ENCODE measurements around the gene GRM8. TPM values are rescaled to one million over a fixed set of nuclear protein-coding genes. Genes with fewer than 3 reads are reported as not detected.

GRM8 gene
- polyA plus RNA-seq, 1 donor (not counting 4 experiments of a cell fraction or from before 2014, with no cell fraction given), result not detected

- Histone ChIP-seq H3K9me1 (ENCODE audit: control insufficient read depth, extremely low read depth, insufficient read depth, low read length) (no peaks in the 10 kb centered on the region), H3K4me1 (ENCODE audit: control insufficient read depth, extremely low read depth, insufficient read depth, low read length) (no peaks in the 10 kb centered on the region), H3K79me2 (ENCODE audit: control insufficient read depth, insufficient read depth, low read length) (no peaks in the 10 kb centered on the region), H3K9me3 (ENCODE audit: control insufficient read depth, low read depth, low read length) (peaks cover 2% of the 10 kb centered on the region), H2AFZ (ENCODE audit: control insufficient read depth, low read length) (no peak overlapping the region), H3K9ac (ENCODE audit: control insufficient read depth, extremely low read depth, insufficient read depth, low read length) (no peak overlapping the region), H3K4me3 (ENCODE audit: control insufficient read depth in 2 of 3, extremely low read depth in 1 of 3, insufficient read depth in 2 of 3, low read depth in 1 of 3, low read length in 3 of 3) (no peak overlapping the region), H4K20me1 (ENCODE audit: control insufficient read depth, extremely low read depth, insufficient read depth, low read length) (no peaks in the 10 kb centered on the region), H3K27me3 (ENCODE audit: control insufficient read depth, extremely low read depth, insufficient read depth, low read length) (no peaks in the 10 kb centered on the region), H3K27ac (ENCODE audit: control insufficient read depth, insufficient read depth, low read length) (no peak overlapping the region), H3K36me3 (ENCODE audit: control insufficient read depth in 2 of 2, extremely low read depth in 1 of 2, insufficient read depth in 2 of 2, low read length in 2 of 2) (no peaks in the 10 kb centered on the region), H3K4me2 (ENCODE audit: control insufficient read depth, extremely low read depth, insufficient read depth, low read depth, low read length) (no peak overlapping the region)
- DNase-seq (ENCODE audit: low read depth, low spot score) (no peak), FAIRE-seq (no peak)
- dilution Hi-C loops (cut with MboI; ENCODE audit: extremely low pct_ligation_motif_present, low sequenced_read_pairs), result no loop called here
- TF ChIP-seq EZH2 (IDR thresholded peaks at IDR 0.05; ENCODE audit: low read length), result no peak
- TF ChIP-seq, protein P1, sequence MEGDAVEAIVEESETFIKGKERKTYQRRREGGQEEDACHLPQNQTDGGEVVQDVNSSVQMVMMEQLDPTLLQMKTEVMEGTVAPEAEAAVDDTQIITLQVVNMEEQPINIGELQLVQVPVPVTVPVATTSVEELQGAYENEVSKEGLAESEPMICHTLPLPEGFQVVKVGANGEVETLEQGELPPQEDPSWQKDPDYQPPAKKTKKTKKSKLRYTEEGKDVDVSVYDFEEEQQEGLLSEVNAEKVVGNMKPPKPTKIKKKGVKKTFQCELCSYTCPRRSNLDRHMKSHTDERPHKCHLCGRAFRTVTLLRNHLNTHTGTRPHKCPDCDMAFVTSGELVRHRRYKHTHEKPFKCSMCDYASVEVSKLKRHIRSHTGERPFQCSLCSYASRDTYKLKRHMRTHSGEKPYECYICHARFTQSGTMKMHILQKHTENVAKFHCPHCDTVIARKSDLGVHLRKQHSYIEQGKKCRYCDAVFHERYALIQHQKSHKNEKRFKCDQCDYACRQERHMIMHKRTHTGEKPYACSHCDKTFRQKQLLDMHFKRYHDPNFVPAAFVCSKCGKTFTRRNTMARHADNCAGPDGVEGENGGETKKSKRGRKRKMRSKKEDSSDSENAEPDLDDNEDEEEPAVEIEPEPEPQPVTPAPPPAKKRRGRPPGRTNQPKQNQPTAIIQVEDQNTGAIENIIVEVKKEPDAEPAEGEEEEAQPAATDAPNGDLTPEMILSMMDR (optimal IDR thresholded peaks at IDR 0.05 in 1 of 3, IDR thresholded peaks at IDR 0.05 in 1 of 3, conservative IDR thresholded peaks at IDR 0.05 in 1 of 3; ENCODE audit: extremely low read depth in 1 of 3, insufficient read depth in 2 of 3, low read length in 3 of 3), result no peak
Measured at GRCh38 chr7:127091620-127092019, 161.1 kb downstream of the GRM8 start.

DNA sequence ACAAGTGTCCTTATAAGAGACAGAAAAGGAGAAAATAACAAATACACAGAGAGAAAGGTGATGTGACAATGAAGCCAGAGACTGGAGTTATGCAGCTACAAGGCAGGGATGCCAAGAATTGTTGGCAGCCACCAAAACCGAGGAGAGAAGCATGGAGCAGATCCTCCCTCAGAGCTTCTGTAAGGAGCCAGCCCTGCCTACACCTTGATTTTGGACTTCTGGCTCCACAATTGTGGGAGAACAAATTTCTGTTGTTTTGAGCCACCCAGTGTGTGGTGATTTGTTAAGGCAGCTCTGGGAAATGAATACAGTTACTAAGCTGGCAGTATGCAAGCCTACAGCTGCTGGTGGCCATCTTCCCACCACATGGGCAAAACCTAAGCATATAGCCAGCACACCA lies 163.6 kb downstream of the GRM8 start:
- FAIRE-seq, result no peak
- no peak for TF ChIP-seq EZH2 (IDR thresholded peaks at IDR 0.05; ENCODE audit: low read length)

GRCh38 chr7:127081539-127081938 lies 171.2 kb downstream of the GRM8 start:
- H3K27ac ChIP-seq (ENCODE audit: control insufficient read depth, insufficient read depth, low read length), result no peak overlapping the region
- no peak for FAIRE-seq
- H3K9me3 ChIP-seq (ENCODE audit: control insufficient read depth, low read depth, low read length), result no peaks in the 10 kb centered on the region
- H3K36me3 ChIP-seq (ENCODE audit: control insufficient read depth in 2 of 2, extremely low read depth in 1 of 2, insufficient read depth in 2 of 2, low read length in 2 of 2), result no peaks in the 10 kb centered on the region
- H2AFZ ChIP-seq (ENCODE audit: control insufficient read depth, low read length), result no peak overlapping the region
- H3K79me2 ChIP-seq (ENCODE audit: control insufficient read depth, insufficient read depth, low read length), result no peaks in the 10 kb centered on the region
- dilution Hi-C loops (cut with MboI; ENCODE audit: extremely low pct_ligation_motif_present, low sequenced_read_pairs), result no loop called here
- H3K27me3 ChIP-seq (ENCODE audit: control insufficient read depth, extremely low read depth, insufficient read depth, low read length), result no peaks in the 10 kb centered on the region
- no peak overlapping the region for H3K4me2 ChIP-seq (ENCODE audit: control insufficient read depth, extremely low read depth, insufficient read depth, low read depth, low read length)
- H3K9me1 ChIP-seq (ENCODE audit: control insufficient read depth, extremely low read depth, insufficient read depth, low read length), result no peaks in the 10 kb centered on the region
- H3K9ac ChIP-seq (ENCODE audit: control insufficient read depth, extremely low read depth, insufficient read depth, low read length), result no peak overlapping the region
- H4K20me1 ChIP-seq (ENCODE audit: control insufficient read depth, extremely low read depth, insufficient read depth, low read length), result no peaks in the 10 kb centered on the region
- no peaks in the 10 kb centered on the region for H3K4me1 ChIP-seq (ENCODE audit: control insufficient read depth, extremely low read depth, insufficient read depth, low read length)
- no peak for TF ChIP-seq EZH2 (IDR thresholded peaks at IDR 0.05; ENCODE audit: low read length)
- TF ChIP-seq, protein P1 (optimal IDR thresholded peaks at IDR 0.05 in 1 of 3, IDR thresholded peaks at IDR 0.05 in 1 of 3, conservative IDR thresholded peaks at IDR 0.05 in 1 of 3; ENCODE audit: extremely low read depth in 1 of 3, insufficient read depth in 2 of 3, low read length in 3 of 3), result no peak
- no peak for DNase-seq (ENCODE audit: low read depth, low spot score)
- H3K4me3 ChIP-seq (ENCODE audit: control insufficient read depth in 2 of 3, extremely low read depth in 1 of 3, insufficient read depth in 2 of 3, low read depth in 1 of 3, low read length in 3 of 3), result no peak overlapping the region

More for the DNA sequence above, 163.6 kb downstream of the GRM8 start:
- H4K20me1 ChIP-seq (ENCODE audit: control insufficient read depth, extremely low read depth, insufficient read depth, low read length), result no peaks in the 10 kb centered on the region
- no peaks in the 10 kb centered on the region for H3K27me3 ChIP-seq (ENCODE audit: control insufficient read depth, extremely low read depth, insufficient read depth, low read length)
- no peaks in the 10 kb centered on the region for H3K36me3 ChIP-seq (ENCODE audit: control insufficient read depth in 2 of 2, extremely low read depth in 1 of 2, insufficient read depth in 2 of 2, low read length in 2 of 2)
- H3K79me2 ChIP-seq (ENCODE audit: control insufficient read depth, insufficient read depth, low read length), result no peaks in the 10 kb centered on the region
- dilution Hi-C loops (cut with MboI; ENCODE audit: extremely low pct_ligation_motif_present, low sequenced_read_pairs), result no loop called here
- no peak for DNase-seq (ENCODE audit: low read depth, low spot score)
- H3K9ac ChIP-seq (ENCODE audit: control insufficient read depth, extremely low read depth, insufficient read depth, low read length), result no peak overlapping the region
- H3K4me3 ChIP-seq (ENCODE audit: control insufficient read depth in 2 of 3, extremely low read depth in 1 of 3, insufficient read depth in 2 of 3, low read depth in 1 of 3, low read length in 3 of 3), result no peak overlapping the region
- no peak overlapping the region for H3K27ac ChIP-seq (ENCODE audit: control insufficient read depth, insufficient read depth, low read length)
- H3K4me1 ChIP-seq (ENCODE audit: control insufficient read depth, extremely low read depth, insufficient read depth, low read length), result no peaks in the 10 kb centered on the region
- peaks cover 2% of the 10 kb centered on the region for H3K9me3 ChIP-seq (ENCODE audit: control insufficient read depth, low read depth, low read length)
- no peak overlapping the region for H3K4me2 ChIP-seq (ENCODE audit: control insufficient read depth, extremely low read depth, insufficient read depth, low read depth, low read length)
- H2AFZ ChIP-seq (ENCODE audit: control insufficient read depth, low read length), result no peak overlapping the region
- H3K9me1 ChIP-seq (ENCODE audit: control insufficient read depth, extremely low read depth, insufficient read depth, low read length), result no peaks in the 10 kb centered on the region
